Nephron (organoid): ENCODE measurements around the gene GUK1.

Source experiments
- H3K27ac Mint-ChIP-seq, 3 experiments: 2 replicates each; pipeline ENCODE4 v1.8.0; 2020; ENCODE audit warnings: mixed read lengths in 3 of 3, mild to moderate bottlenecking in 2 of 3, moderate library complexity in 1 of 3
- H3K27me3 Mint-ChIP-seq: 2 replicates; pipeline ENCODE4 v1.8.0; 2021; ENCODE audit warnings: low read depth, mild to moderate bottlenecking, moderate library complexity, mixed read lengths
- H3K36me3 Mint-ChIP-seq: 2 replicates; pipeline ENCODE4 v1.8.0; 2020; ENCODE audit warnings: low read depth, mixed read lengths
- H3K4me1 Mint-ChIP-seq: 2 replicates; pipeline ENCODE4 v1.8.0; 2020; ENCODE audit warnings: mixed read lengths
- H3K4me3 Mint-ChIP-seq, 3 experiments: 2 replicates each; pipeline ENCODE4 v1.8.0; 2020; ENCODE audit warnings: mild to moderate bottlenecking in 3 of 3, mixed read lengths in 3 of 3, moderate library complexity in 2 of 3
- H3K9me3 Mint-ChIP-seq: 2 replicates; pipeline ENCODE4 v1.8.0; 2020; ENCODE audit warnings: mixed read lengths
- CTCF ChIP-seq, 3 experiments: fragments of 200-600 bp; sonication (generic); IDR thresholded peaks; one replicate each; pipeline ENCODE4 v1.5.0; 2021; ENCODE audit warnings: antibody characterized with exemption in 3 of 3; ENCODE audit not compliant: unreplicated experiment in 3 of 3

GUK1 gene

GRCh38 chr1:228139931-228140723 lies at the start of gene GUK1:
Gene GUK1 (plus strand): TSS chr1:228140279. CDS start chr1:228140303, 24 bp downstream.
- Mint-ChIP-seq H3K4me1 (peaks cover 24% of the 10 kb centered on the region), H3K4me3 (peak within 1 kb of the TSS; percentile 89 to 94 (median 91)), H3K27me3 (peaks cover 24% of the 10 kb centered on the region), H3K9me3 (no peaks in the 10 kb centered on the region), H3K27ac (peak within 1 kb of the TSS; percentile 82 to 93 (median 93)), H3K36me3 (no peaks in the 10 kb centered on the region)
- TF ChIP-seq CTCF (IDR thresholded peaks at IDR 0.05; ENCODE audit: unreplicated experiment in 3 of 3) = peak in 2 of 3 experiments; percentile 40

GRCh38 chr1:228090613-228091081 lies 49.4 kb upstream of the GUK1 start:
- H3K27me3 Mint-ChIP-seq = no peaks in the 10 kb centered on the region
- no peak for TF ChIP-seq CTCF (IDR thresholded peaks at IDR 0.05; ENCODE audit: unreplicated experiment in 3 of 3)
- peaks cover 17% of the 10 kb centered on the region for H3K9me3 Mint-ChIP-seq
- H3K4me1 Mint-ChIP-seq = peaks cover 51% of the 10 kb centered on the region
- no peak overlapping the region for H3K27ac Mint-ChIP-seq
- H3K4me3 Mint-ChIP-seq = no peak overlapping the region
- H3K36me3 Mint-ChIP-seq = peaks cover 72% of the 10 kb centered on the region

GRCh38 chr1:228091084-228091483 lies 49.0 kb upstream of the GUK1 start:
- no peak for TF ChIP-seq CTCF (IDR thresholded peaks at IDR 0.05; ENCODE audit: unreplicated experiment in 3 of 3)
- Mint-ChIP-seq H3K4me1 (peaks cover 50% of the 10 kb centered on the region), H3K4me3 (no peak overlapping the region)

GRCh38 chr1:228092342-228093049 lies 47.6 kb upstream of the GUK1 start:
- no peak overlapping the region for H3K4me3 Mint-ChIP-seq
- no peaks in the 10 kb centered on the region for H3K27me3 Mint-ChIP-seq
- no peak overlapping the region for H3K27ac Mint-ChIP-seq
- peaks cover 18% of the 10 kb centered on the region for H3K9me3 Mint-ChIP-seq
- no peak for TF ChIP-seq CTCF (IDR thresholded peaks at IDR 0.05; ENCODE audit: unreplicated experiment in 3 of 3)
- H3K4me1 Mint-ChIP-seq = peaks cover 38% of the 10 kb centered on the region
- H3K36me3 Mint-ChIP-seq = peaks cover 84% of the 10 kb centered on the region

More at GRCh38 chr1:228091084-228091483, 49.0 kb upstream of the GUK1 start:
- Mint-ChIP-seq H3K27ac (no peak overlapping the region), H3K36me3 (peaks cover 77% of the 10 kb centered on the region), H3K27me3 (no peaks in the 10 kb centered on the region), H3K9me3 (peaks cover 18% of the 10 kb centered on the region)

GRCh38 chr1:228093050-228093906 lies 46.8 kb upstream of the GUK1 start:
- H3K36me3 Mint-ChIP-seq = peaks cover 86% of the 10 kb centered on the region
- H3K4me1 Mint-ChIP-seq = peaks cover 31% of the 10 kb centered on the region
- H3K27me3 Mint-ChIP-seq = no peaks in the 10 kb centered on the region
- peaks cover 18% of the 10 kb centered on the region for H3K9me3 Mint-ChIP-seq
- H3K27ac Mint-ChIP-seq = no peak overlapping the region
- no peak for TF ChIP-seq CTCF (IDR thresholded peaks at IDR 0.05; ENCODE audit: unreplicated experiment in 3 of 3)
- H3K4me3 Mint-ChIP-seq = no peak overlapping the region
